ENCODE measurements around the gene HCN2.

Gene HCN2

DNA sequence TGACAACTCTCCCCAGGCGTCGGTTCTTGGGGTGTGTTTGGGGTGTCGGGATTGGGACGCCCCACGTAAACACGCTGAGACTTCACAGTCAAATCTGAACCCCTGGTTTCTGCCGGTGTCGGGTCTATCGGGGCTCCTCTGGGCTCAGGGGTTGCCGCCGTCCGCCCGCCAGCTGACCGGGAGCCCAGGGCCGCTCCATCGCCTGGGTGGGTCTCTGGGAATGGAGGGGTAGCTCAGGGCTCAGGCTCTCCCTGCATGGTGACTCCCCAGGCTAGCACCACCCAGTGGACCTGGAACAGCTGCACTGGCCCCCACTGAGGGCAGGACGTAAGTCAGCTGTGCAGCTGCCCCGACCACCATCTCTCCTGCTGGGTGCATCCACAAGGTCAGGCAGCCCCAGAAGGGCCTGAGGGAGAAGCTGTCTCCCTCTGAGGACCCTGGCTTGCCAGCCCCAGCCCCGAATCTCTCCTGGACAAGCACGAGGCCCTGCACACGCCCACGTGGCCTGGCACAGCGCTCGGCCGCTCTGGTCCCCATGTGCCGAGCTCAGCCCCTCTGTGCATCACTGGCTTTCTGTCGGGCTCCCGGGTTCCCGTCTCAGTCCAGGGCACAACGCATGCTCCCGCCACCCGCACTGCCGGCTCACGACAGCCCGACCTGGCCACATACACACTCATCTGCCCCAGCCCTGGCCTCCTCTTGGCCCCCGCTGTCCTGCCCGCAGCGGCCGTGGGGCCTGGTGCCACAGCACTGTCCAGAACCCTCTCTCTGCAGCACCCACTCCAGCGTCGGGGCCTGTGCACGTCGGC lies 67.3 kb downstream of the HCN2 start:
- DNase-seq (ENCODE audit: low spot score in 2 of 2) (no peak), ATAC-seq (ENCODE audit: low read depth) (no peak)
- peak overlapping the region; percentile 14 for H3K4me3 Mint-ChIP-seq
- H3K27me3 Mint-ChIP-seq = no peaks in the 10 kb centered on the region
- H3K9me3 Mint-ChIP-seq = no peaks in the 10 kb centered on the region
- H3K27ac Mint-ChIP-seq = peak overlapping the region; percentile 55
- H3K4me1 Mint-ChIP-seq = peaks cover 38% of the 10 kb centered on the region
- H3K36me3 Mint-ChIP-seq = peaks cover 12% of the 10 kb centered on the region

- peak overlapping the region; percentile 8 for H3K4me3 Mint-ChIP-seq
- no peaks in the 10 kb centered on the region for H3K9me3 Mint-ChIP-seq
- peak overlapping the region; percentile 55 for H3K27ac Mint-ChIP-seq
- peaks cover 38% of the 10 kb centered on the region for H3K4me1 Mint-ChIP-seq
- H3K36me3 Mint-ChIP-seq = peaks cover 12% of the 10 kb centered on the region
- no peaks in the 10 kb centered on the region for H3K27me3 Mint-ChIP-seq
- ATAC-seq (ENCODE audit: low read depth) (no peak), DNase-seq (ENCODE audit: low spot score in 2 of 2) (no peak)
Measured at GRCh38 chr19:657611-658010, 67.9 kb downstream of the HCN2 start.

DNA sequence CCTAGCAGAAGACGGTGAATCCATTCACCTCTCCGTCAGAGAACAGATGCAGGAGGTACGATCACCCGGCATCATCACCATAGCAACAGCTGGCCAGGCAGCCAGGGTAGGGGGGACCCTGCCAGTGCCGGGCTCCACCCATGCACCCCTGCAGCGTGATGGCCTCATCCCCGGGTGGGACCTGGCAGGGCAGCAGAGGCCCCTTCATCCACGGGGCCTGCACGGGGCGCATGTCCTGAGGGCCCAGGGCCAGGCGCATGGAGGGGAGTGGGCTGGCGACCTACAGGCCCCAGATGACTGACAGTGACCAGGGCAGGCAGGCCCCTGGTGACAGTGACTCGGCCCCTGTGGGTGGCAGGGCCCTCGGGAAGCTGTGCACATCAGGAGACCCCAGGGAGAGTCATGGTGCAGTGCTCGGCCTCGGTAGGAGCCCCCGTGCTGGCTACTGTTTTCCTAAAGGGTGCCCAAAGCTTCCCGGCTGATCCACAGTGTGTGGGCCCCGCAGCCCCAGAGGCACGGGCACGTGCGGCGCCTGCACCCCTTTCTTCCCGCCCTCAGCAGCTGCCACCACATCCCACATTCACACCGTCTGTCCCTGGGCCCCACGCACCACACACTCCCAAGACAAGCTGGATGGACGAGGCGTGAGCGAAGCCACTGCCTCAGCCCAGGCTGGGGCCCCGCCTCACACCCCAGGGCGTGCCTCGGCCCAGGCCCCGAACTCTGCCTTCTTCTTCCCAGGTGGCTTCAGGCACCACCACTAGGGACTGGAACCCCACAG lies 68.6 kb downstream of the HCN2 start:
- H3K9me3 Mint-ChIP-seq = no peaks in the 10 kb centered on the region
- peak overlapping the region; percentile 45 for H3K27ac Mint-ChIP-seq
- DNase-seq (ENCODE audit: low spot score in 2 of 2) = no peak
- peaks cover 38% of the 10 kb centered on the region for H3K4me1 Mint-ChIP-seq
- peaks cover 12% of the 10 kb centered on the region for H3K36me3 Mint-ChIP-seq
- H3K27me3 Mint-ChIP-seq = no peaks in the 10 kb centered on the region
- H3K4me3 Mint-ChIP-seq = peak overlapping the region; percentile 53
- no peak for ATAC-seq (ENCODE audit: low read depth)

GRCh38 chr19:658916-659839 lies 69.5 kb downstream of the HCN2 start:
- ATAC-seq (ENCODE audit: low read depth) (peak; percentile 20), DNase-seq (ENCODE audit: low spot score in 2 of 2) (no peak)
- no peaks in the 10 kb centered on the region for H3K9me3 Mint-ChIP-seq
- peak overlapping the region; percentile 92 for H3K27ac Mint-ChIP-seq
- no peaks in the 10 kb centered on the region for H3K27me3 Mint-ChIP-seq
- H3K4me1 Mint-ChIP-seq = peaks cover 42% of the 10 kb centered on the region
- H3K4me3 Mint-ChIP-seq = peak overlapping the region; percentile 98
- H3K36me3 Mint-ChIP-seq = peaks cover 10% of the 10 kb centered on the region

- H3K4me1 Mint-ChIP-seq = peaks cover 34% of the 10 kb centered on the region
- H3K36me3 Mint-ChIP-seq = peaks cover 2% of the 10 kb centered on the region
- peak overlapping the region; percentile 98 for H3K4me3 Mint-ChIP-seq
- peak overlapping the region; percentile 92 for H3K27ac Mint-ChIP-seq
- H3K27me3 Mint-ChIP-seq = no peaks in the 10 kb centered on the region
- no peak for DNase-seq (ENCODE audit: low spot score in 2 of 2)
- no peaks in the 10 kb centered on the region for H3K9me3 Mint-ChIP-seq
- ATAC-seq (ENCODE audit: low read depth) = no peak
Measured at GRCh38 chr19:660793-661426, 71.2 kb downstream of the HCN2 start.

- ATAC-seq (ENCODE audit: low read depth) = peak; percentile 41
- peak overlapping the region; percentile 98 for H3K4me3 Mint-ChIP-seq
- peak overlapping the region; percentile 92 for H3K27ac Mint-ChIP-seq
- H3K4me1 Mint-ChIP-seq = peaks cover 28% of the 10 kb centered on the region
- no peaks in the 10 kb centered on the region for H3K27me3 Mint-ChIP-seq
- no peaks in the 10 kb centered on the region for H3K9me3 Mint-ChIP-seq
- peak in 1 of 2 donors; percentile 61 for DNase-seq (ENCODE audit: low spot score in 2 of 2)
- H3K36me3 Mint-ChIP-seq = peaks cover 2% of the 10 kb centered on the region
Measured at GRCh38 chr19:661427-662196, 71.9 kb downstream of the HCN2 start.

DNA sequence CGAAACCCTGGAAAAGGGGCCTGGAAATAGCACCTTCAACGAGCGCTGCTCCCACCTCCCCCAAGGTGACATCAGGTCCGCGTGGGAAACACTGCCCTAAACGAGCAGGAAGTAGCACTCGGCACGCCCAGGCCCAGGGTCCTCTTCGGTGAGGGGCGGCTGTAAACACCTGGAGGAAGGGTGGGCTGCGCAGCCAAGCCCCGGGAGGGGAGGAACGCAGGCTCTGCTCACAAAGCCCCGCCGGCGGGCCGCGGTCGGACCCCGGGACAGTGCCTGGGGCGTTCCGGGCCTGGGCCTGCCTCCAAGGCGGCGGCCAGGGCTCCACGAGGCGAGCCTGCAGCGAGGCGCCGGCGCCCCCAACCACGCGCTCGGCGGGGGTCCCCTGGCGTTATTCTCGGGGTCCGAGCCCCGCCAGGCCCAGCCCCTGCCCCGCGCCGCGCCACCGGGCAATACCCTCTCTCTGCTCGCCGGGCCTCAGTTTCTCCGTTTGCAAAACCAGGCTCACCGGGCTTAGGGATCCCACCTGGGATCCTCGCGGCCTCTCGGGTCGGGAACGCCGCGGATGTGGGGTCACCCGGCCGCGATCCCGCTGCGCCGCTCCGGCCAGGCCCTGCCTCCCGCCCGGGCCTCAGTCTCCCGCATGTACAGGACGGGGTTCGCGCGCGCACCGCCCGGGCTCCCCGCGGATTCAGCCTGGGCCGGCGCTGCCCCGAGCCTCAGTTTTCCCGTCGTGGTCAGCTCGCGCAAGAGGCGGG lies 72.7 kb downstream of the HCN2 start:
- Mint-ChIP-seq H3K9me3 (no peaks in the 10 kb centered on the region), H3K4me1 (peaks cover 24% of the 10 kb centered on the region), H3K27ac (peak overlapping the region; percentile 92), H3K4me3 (peak overlapping the region; percentile 98), H3K27me3 (peaks cover 2% of the 10 kb centered on the region), H3K36me3 (no peaks in the 10 kb centered on the region)
- peak in 1 of 2 donors; percentile 62 for DNase-seq (ENCODE audit: low spot score in 2 of 2)
- peak; percentile 16 for ATAC-seq (ENCODE audit: low read depth)

GRCh38 chr19:662962-663681 lies 73.4 kb downstream of the HCN2 start, which contains the start of gene RNF126:
Gene RNF126, minus strand, starts transcription at chr19:663214. Its CDS starts 93 bp downstream, at chr19:663121.
- Mint-ChIP-seq H3K27ac (peak within 1 kb of the TSS; percentile 92), H3K4me3 (peak within 1 kb of the TSS; percentile 98), H3K4me1 (peaks cover 22% of the 10 kb centered on the region), H3K9me3 (no peaks in the 10 kb centered on the region), H3K27me3 (peaks cover 2% of the 10 kb centered on the region), H3K36me3 (no peaks in the 10 kb centered on the region)
- peak; percentile 81 to 86 for DNase-seq (ENCODE audit: low spot score in 2 of 2)
- ATAC-seq (ENCODE audit: low read depth) = peak; percentile 54

DNA sequence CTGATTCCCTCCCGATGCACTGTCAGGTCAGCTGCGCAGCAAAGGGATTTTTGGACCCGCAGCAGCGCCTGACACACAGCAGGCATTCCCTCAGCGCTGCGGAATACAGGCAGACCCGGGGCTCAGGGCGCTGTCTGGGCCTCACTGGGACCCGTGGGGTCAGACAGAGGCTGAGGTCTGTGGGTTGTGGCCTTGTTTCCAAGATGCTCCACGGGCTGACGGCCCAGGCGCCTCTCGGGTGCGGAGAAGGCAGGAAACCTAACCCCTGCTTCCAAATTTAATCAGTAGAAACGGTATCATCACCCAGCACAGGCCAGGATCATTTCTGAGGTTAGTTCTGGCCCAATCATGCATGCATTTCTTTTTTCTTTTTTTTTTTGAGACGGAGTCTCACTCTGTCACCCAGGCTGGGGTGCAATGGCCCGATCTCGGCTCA lies 74.0 kb downstream of the HCN2 start:
- ATAC-seq (ENCODE audit: low read depth) (no peak), DNase-seq (ENCODE audit: low spot score in 2 of 2) (no peak)
- peak overlapping the region; percentile 87 for H3K4me3 Mint-ChIP-seq
- H3K27me3 Mint-ChIP-seq = peaks cover 2% of the 10 kb centered on the region
- H3K4me1 Mint-ChIP-seq = peaks cover 18% of the 10 kb centered on the region
- no peaks in the 10 kb centered on the region for H3K36me3 Mint-ChIP-seq
- no peaks in the 10 kb centered on the region for H3K9me3 Mint-ChIP-seq
- peak overlapping the region; percentile 83 for H3K27ac Mint-ChIP-seq

- no peaks in the 10 kb centered on the region for H3K36me3 Mint-ChIP-seq
- ATAC-seq (ENCODE audit: low read depth) (peak; percentile 2), DNase-seq (ENCODE audit: low spot score in 2 of 2) (peak; percentile 78 to 84)
- H3K4me1 Mint-ChIP-seq = peaks cover 12% of the 10 kb centered on the region
- no peaks in the 10 kb centered on the region for H3K9me3 Mint-ChIP-seq
- H3K4me3 Mint-ChIP-seq = peak overlapping the region; percentile 28
- H3K27me3 Mint-ChIP-seq = peaks cover 2% of the 10 kb centered on the region
- H3K27ac Mint-ChIP-seq = no peak overlapping the region
Measured at GRCh38 chr19:664913-665443, 75.3 kb downstream of the HCN2 start.
